ENCODE measurements around the gene MGAT5.

MGAT5 gene

DNA sequence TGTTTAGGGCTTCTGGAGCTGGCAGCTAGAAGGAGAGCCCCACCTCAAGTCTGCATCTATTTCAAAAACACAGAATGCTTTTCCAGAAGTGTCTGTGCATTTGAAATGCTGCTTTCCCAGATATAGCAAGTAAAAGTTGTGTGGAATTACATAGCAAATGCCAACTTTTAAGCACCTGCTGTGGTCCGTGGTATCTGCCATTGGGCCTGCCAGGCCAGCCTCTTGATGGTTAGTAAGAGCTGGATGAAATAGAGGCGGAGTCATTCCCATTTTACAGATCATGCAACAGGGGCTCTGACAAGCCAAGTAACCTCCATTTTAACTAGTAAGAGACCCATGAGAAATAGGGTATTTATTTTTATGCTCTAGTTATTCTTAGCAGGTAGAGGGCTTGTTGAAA lies 61.6 kb downstream of the MGAT5 start:
- H3K27me3 ChIP-seq (ENCODE audit: low read depth) = no peaks in the 10 kb centered on the region
- H3K36me3 ChIP-seq (replicated peaks) = no peaks in the 10 kb centered on the region
- H3K9me3 ChIP-seq = no peaks in the 10 kb centered on the region
- H3K4me1 ChIP-seq = peaks cover 15% of the 10 kb centered on the region; the same call in 1 of the 2 replicates
- DNase-seq (ENCODE audit: low spot score in 2 of 2) = no peak
- in situ Hi-C loops (cut with MboI; ENCODE audit: low sequenced_read_pairs) = no loop called here
- H3K4me3 ChIP-seq = no peak overlapping the region

GRCh38 chr2:134319596-134320254 lies 65.9 kb downstream of the MGAT5 start:
- no peaks in the 10 kb centered on the region for H3K9me3 ChIP-seq
- H3K27me3 ChIP-seq (ENCODE audit: low read depth) = no peaks in the 10 kb centered on the region
- DNase-seq (ENCODE audit: low spot score in 2 of 2) = peak; percentile 32 to 81
- in situ Hi-C loops (cut with MboI; ENCODE audit: low sequenced_read_pairs) = no loop called here
- no peak overlapping the region for H3K4me3 ChIP-seq
- H3K36me3 ChIP-seq (replicated peaks) = no peaks in the 10 kb centered on the region
- H3K4me1 ChIP-seq = peaks cover 34% of the 10 kb centered on the region

DNA sequence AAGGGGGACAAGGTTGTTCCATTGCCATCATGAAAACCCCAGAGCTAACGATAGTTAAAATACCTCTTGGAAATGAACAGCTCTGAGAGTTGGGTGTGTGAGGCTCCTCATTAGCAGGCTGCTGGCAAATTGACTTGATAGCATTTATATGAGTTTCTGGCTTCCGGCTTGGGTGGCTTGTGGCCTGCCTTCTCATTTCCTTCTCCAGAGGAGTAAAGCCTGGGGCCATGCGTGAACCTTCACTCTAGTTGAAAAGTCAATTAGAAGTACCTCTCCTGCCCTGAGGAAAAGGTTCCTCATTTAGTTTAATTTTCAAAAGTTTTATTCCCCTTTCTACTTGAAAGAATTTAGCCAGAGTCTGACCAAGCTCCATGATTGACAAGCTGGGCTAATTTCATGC lies 67.1 kb downstream of the MGAT5 start:
- in situ Hi-C loops (cut with MboI; ENCODE audit: low sequenced_read_pairs) = no loop called here
- Histone ChIP-seq H3K4me1 (peaks cover 43% of the 10 kb centered on the region), H3K4me3 (no peak overlapping the region), H3K36me3 (replicated peaks) (no peaks in the 10 kb centered on the region), H3K27me3 (ENCODE audit: low read depth) (no peaks in the 10 kb centered on the region), H3K9me3 (no peaks in the 10 kb centered on the region)
- no peak for DNase-seq (ENCODE audit: low spot score in 2 of 2)

GRCh38 chr2:134323777-134324176 lies 69.9 kb downstream of the MGAT5 start:
- H3K9me3 ChIP-seq = no peaks in the 10 kb centered on the region
- no peaks in the 10 kb centered on the region for H3K27me3 ChIP-seq (ENCODE audit: low read depth)
- H3K36me3 ChIP-seq (replicated peaks) = no peaks in the 10 kb centered on the region
- in situ Hi-C loops (cut with MboI; ENCODE audit: low sequenced_read_pairs) = no loop called here
- H3K4me3 ChIP-seq = no peak overlapping the region
- peaks cover 43% of the 10 kb centered on the region for H3K4me1 ChIP-seq
- no peak for DNase-seq (ENCODE audit: low spot score in 2 of 2)

DNA sequence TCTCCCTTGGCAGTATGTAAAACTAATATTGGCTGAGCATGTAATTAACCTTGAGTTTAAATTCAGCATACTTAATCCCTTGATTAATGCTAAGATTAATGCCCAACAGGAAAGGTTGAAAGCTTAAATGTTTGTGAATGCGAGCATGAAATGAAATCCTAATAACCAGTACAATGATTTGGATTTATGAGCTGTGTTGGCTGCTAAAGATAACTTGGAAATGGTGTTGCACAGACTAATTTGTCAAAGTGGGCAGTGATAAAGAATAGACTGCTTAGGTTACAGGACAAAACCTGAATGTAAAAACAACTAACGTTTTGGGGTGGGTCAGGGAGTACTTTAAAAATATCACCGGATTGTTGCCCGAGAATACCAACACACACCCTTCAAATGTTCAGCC lies 70.6 kb downstream of the MGAT5 start:
- in situ Hi-C loops (cut with MboI; ENCODE audit: low sequenced_read_pairs) = no loop called here
- no peak overlapping the region for H3K4me3 ChIP-seq
- no peaks in the 10 kb centered on the region for H3K36me3 ChIP-seq (replicated peaks)
- no peaks in the 10 kb centered on the region for H3K27me3 ChIP-seq (ENCODE audit: low read depth)
- DNase-seq (ENCODE audit: low spot score in 2 of 2) = peak in 1 of 2 experiments; percentile 53
- no peaks in the 10 kb centered on the region for H3K9me3 ChIP-seq
- peaks cover 38% of the 10 kb centered on the region for H3K4me1 ChIP-seq

GRCh38 chr2:134324947-134325346 lies 71.1 kb downstream of the MGAT5 start:
- Histone ChIP-seq H3K27me3 (ENCODE audit: low read depth) (no peaks in the 10 kb centered on the region), H3K9me3 (no peaks in the 10 kb centered on the region), H3K4me1 (peaks cover 34% of the 10 kb centered on the region), H3K4me3 (no peak overlapping the region), H3K36me3 (replicated peaks) (no peaks in the 10 kb centered on the region)
- in situ Hi-C loops (cut with MboI; ENCODE audit: low sequenced_read_pairs) = no loop called here
- no peak for DNase-seq (ENCODE audit: low spot score in 2 of 2)

- Histone ChIP-seq H3K9me3 (no peaks in the 10 kb centered on the region), H3K27me3 (ENCODE audit: low read depth) (no peaks in the 10 kb centered on the region), H3K4me3 (no peak overlapping the region), H3K36me3 (replicated peaks) (no peaks in the 10 kb centered on the region), H3K4me1 (peaks cover 34% of the 10 kb centered on the region)
- DNase-seq (ENCODE audit: low spot score in 2 of 2) = no peak
- in situ Hi-C loops (cut with MboI; ENCODE audit: low sequenced_read_pairs) = no loop called here
These were observed 71.8 kb downstream of the MGAT5 start for GRCh38 chr2:134325696-134326095.

- Histone ChIP-seq H3K36me3 (replicated peaks) (no peaks in the 10 kb centered on the region), H3K9me3 (no peaks in the 10 kb centered on the region), H3K4me1 (peaks cover 40% of the 10 kb centered on the region), H3K4me3 (no peak overlapping the region), H3K27me3 (ENCODE audit: low read depth) (no peaks in the 10 kb centered on the region)
- no peak for DNase-seq (ENCODE audit: low spot score in 2 of 2)
- in situ Hi-C loops (cut with MboI; ENCODE audit: low sequenced_read_pairs) = no loop called here
These were observed 73.5 kb downstream of the MGAT5 start for GRCh38 chr2:134327367-134327766.

DNA sequence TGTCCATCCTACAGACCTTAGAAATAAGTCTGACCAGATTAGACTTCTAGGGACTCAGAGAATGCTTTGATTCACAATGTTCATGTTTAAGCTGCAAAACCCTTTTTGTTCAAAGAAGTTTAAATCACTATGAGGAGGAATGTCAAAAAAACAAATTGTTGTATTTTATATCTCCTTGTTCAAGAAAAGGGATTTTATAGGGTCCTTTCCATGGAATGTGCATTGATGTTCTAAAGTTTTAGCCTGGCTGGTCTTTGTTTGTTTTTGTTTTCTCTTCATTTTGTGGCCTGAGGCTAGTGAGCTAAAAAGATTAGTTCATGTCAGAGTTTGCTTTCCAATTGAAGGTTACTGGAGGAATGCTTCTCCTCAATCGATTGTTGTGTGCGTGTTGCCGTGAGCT lies 77.2 kb downstream of the MGAT5 start:
- H3K36me3 ChIP-seq (replicated peaks) = no peaks in the 10 kb centered on the region
- in situ Hi-C loops (cut with MboI; ENCODE audit: low sequenced_read_pairs) = no loop called here
- H3K9me3 ChIP-seq = no peaks in the 10 kb centered on the region
- no peaks in the 10 kb centered on the region for H3K27me3 ChIP-seq (ENCODE audit: low read depth)
- H3K4me3 ChIP-seq = no peak overlapping the region
- peak in 1 of 2 experiments; percentile 96 for DNase-seq (ENCODE audit: low spot score in 2 of 2)
- H3K4me1 ChIP-seq = peaks cover 17% of the 10 kb centered on the region

DNA sequence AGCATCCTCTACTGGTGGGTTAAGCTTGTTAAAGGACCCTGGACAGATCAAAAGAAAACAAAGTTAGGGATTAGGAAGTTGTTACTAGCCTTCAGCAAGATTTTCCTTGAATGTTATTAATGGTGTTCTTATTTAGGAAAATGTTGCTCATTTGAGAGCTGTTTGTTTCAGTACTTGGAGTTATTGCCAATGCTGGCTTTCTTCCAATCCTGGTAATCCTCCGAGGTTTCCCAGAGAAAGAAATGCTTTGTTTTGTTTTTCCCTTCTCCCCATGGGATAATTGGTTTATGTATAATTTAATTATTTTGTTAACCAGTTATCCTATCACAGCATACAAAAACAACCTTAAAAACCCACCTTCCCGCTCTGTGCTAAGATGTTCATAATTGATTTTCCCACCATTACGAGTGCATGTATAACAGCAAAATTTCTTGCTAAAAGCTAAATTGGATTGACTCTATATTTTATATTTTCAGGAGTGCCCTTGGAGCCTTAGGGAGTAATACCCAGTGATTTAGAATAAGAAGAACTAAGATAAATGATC lies 79.8 kb downstream of the MGAT5 start:
- H3K4me1 ChIP-seq = peaks cover 17% of the 10 kb centered on the region
- in situ Hi-C loops (cut with MboI; ENCODE audit: low sequenced_read_pairs) = no loop called here
- no peaks in the 10 kb centered on the region for H3K27me3 ChIP-seq (ENCODE audit: low read depth)
- H3K9me3 ChIP-seq = no peaks in the 10 kb centered on the region
- no peaks in the 10 kb centered on the region for H3K36me3 ChIP-seq (replicated peaks)
- no peak for DNase-seq (ENCODE audit: low spot score in 2 of 2)
- no peak overlapping the region for H3K4me3 ChIP-seq

DNA sequence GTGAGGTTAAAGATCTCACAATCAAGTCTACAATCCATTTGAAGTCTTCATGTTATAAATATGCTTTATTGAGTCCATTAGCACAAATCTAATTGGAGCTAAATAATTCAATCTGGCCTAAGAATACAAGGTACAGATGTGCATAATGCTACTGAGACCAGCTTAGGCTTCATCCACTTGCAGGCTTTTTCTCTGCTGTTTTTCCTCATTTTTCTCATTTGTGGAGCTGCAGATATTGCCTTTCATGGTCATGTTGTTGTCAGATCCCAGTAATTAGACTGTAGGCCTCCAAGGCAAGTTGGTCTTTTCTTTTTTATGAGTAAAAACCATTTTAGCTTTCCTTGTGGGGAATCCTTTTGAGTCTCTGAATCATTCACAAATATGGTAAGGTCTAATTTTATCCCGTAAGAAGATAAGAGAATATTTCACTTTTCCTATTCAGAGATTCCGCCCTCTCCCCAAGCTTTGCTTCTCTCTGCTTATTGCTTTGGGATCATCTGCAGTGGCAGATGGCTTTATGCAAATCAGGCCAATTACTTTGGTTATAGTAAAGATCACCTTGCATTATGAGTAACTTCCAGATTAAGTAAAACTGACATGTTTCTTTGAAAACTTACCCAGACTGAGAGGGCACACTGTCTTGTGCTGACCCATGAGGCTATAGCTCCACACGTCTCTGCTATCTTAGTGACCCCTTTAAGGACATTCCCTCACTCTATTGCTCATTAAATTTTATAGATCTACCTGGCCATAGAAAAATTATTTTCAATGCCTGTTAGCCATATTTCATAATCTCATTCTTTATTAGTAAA lies 80.9 kb downstream of the MGAT5 start:
- Histone ChIP-seq H3K36me3 (replicated peaks) (no peaks in the 10 kb centered on the region), H3K9me3 (no peaks in the 10 kb centered on the region), H3K27me3 (ENCODE audit: low read depth) (no peaks in the 10 kb centered on the region), H3K4me1 (peaks cover 17% of the 10 kb centered on the region), H3K4me3 (no peak overlapping the region)
- DNase-seq (ENCODE audit: low spot score in 2 of 2) = no peak
- in situ Hi-C loops (cut with MboI; ENCODE audit: low sequenced_read_pairs) = no loop called here

- H3K36me3 ChIP-seq (replicated peaks) = no peaks in the 10 kb centered on the region
- no peak overlapping the region for H3K4me3 ChIP-seq
- in situ Hi-C loops (cut with MboI; ENCODE audit: low sequenced_read_pairs) = no loop called here
- no peaks in the 10 kb centered on the region for H3K9me3 ChIP-seq
- H3K27me3 ChIP-seq (ENCODE audit: low read depth) = no peaks in the 10 kb centered on the region
- DNase-seq (ENCODE audit: low spot score in 2 of 2) = no peak
- H3K4me1 ChIP-seq = peaks cover 10% of the 10 kb centered on the region
These were observed 81.7 kb downstream of the MGAT5 start for GRCh38 chr2:134335601-134336000.

GRCh38 chr2:134336352-134336751 lies 82.5 kb downstream of the MGAT5 start:
- DNase-seq (ENCODE audit: low spot score in 2 of 2) = no peak
- Histone ChIP-seq H3K9me3 (no peaks in the 10 kb centered on the region), H3K36me3 (replicated peaks) (no peaks in the 10 kb centered on the region), H3K27me3 (ENCODE audit: low read depth) (no peaks in the 10 kb centered on the region), H3K4me3 (no peak overlapping the region), H3K4me1 (peaks cover 10% of the 10 kb centered on the region)
- in situ Hi-C loops (cut with MboI; ENCODE audit: low sequenced_read_pairs) = no loop called here

DNA sequence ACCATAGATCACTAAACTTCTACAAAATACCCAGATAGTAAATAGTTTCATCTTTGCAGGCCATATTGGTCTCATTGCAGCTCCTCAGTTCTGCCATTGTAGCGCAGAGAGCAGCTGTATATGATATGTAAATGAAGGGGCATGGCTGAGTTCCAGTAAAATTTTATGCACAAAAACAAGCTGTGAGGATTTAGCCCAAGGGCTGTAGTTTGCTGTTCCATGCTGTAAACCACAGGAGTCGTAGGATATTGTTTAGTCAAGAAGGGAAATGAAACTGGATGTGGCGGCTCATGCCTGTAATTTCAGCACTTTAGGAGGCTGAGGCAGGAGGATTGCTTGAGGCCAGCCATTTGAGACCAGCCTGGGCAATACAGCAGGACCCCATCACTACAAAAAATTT lies 83.0 kb downstream of the MGAT5 start:
- no peaks in the 10 kb centered on the region for H3K36me3 ChIP-seq (replicated peaks)
- in situ Hi-C loops (cut with MboI; ENCODE audit: low sequenced_read_pairs) = no loop called here
- no peak for DNase-seq (ENCODE audit: low spot score in 2 of 2)
- peaks cover 8% of the 10 kb centered on the region for H3K4me1 ChIP-seq
- H3K4me3 ChIP-seq = no peak overlapping the region
- no peaks in the 10 kb centered on the region for H3K27me3 ChIP-seq (ENCODE audit: low read depth)
- no peaks in the 10 kb centered on the region for H3K9me3 ChIP-seq

Measured in HAP-1 (cell line).